LNCAP (cell line): ENCODE results near the gene IL4R.

Source experiments
- CTCF ChIP-seq: fragments of 450-650 bp; IDR thresholded peaks from 2 replicates; pipeline ENCODE4 v1.5.1; 2017; ENCODE audit warnings: mild to moderate bottlenecking

The IL4R gene

GRCh38 chr16:27305839-27306442 lies 7.8 kb upstream of the IL4R start:
- TF ChIP-seq CTCF: no peak

GRCh38 chr16:27308792-27309191 lies 5.0 kb upstream of the IL4R start:
- TF ChIP-seq CTCF: no peak

- TF ChIP-seq CTCF: no peak
Observed at GRCh38 chr16:27310576-27311447, 3.0 kb upstream of the IL4R start.

GRCh38 chr16:27311448-27311830 lies 2.3 kb upstream of the IL4R start:
- TF ChIP-seq CTCF: no peak

GRCh38 chr16:27311897-27312303 lies 1.9 kb upstream of the IL4R start:
- TF ChIP-seq CTCF: no peak

- no peak for TF ChIP-seq CTCF
Observed at GRCh38 chr16:27312580-27313421, 973 bp upstream of the IL4R start.

GRCh38 chr16:27314161-27314723 lies 468 bp downstream of the IL4R start:
- no peak for TF ChIP-seq CTCF
